HG03095 (cell line): ENCODE measurements around the gene PTPN12.
"Not testable (repeated sequence)": the region's sequence is repeated elsewhere in the genome, so short reads cannot be mapped to it uniquely, and the experiment has no call there.

Source experiments
- ATAC-seq: cut with Tn5 transposase; IDR thresholded peaks from one replicate; pipeline ENCODE4 v1.9.1; 2021; ENCODE audit warnings: moderate library complexity; ENCODE audit not compliant: unreplicated experiment

PTPN12 gene

DNA sequence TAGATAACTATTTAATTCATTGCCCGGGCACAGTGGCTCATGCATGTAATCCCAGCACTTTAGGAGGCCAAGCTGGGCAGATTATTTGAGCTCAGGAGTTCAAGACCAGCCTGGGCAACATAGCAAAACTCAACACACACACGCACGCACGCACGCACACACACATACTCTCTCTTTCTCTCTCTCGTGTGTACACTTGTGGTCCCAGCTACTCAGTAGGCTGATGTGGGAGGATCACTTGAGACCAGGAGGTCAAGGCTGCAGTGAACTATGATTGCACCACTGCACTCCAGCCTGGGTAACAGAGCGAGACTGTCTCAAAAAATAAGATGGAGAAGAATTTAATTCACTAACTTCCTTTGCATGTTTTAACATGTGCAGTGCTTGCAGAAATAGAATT, 38.1 kb downstream of the PTPN12 start:
- no peak for ATAC-seq

DNA sequence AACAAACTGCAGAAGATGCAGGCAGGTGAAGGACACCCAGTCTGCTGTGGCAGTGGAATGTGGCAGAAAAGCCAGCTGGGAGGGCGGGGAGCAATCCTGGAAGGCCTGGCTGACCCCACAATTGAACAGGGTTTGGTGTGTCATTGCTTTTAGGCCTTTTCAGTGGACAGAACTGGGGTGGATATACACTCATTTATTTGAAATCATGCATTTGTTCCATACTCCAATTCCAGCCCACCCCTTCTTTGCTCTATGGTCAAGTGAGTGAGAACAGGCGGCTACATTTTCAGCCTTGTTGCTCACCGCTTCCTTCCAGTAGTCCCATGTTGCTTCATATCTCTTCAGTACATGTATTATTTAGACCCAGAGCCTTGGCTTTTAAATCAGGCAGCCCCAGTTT, 39.8 kb downstream of the PTPN12 start:
- no peak for ATAC-seq

DNA sequence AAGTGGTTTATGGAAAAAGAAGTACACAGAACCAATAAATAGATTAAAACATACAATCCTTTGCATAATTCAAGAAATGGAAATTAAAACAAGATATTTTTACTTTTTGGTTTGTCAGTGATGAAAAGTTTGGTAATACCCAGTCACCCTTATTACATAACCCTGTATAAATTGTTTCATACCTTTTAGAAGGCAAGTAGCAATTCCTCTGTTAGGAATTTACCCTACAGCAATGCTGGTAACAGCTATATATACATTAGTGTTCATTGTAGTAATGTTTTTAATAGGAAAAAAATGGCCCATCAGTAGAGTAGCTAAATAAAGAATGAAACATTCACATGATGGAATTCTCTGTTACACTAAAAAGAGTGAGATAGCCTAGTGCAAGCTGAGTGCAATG, 42.7 kb downstream of the PTPN12 start:
- ATAC-seq, result no peak

DNA sequence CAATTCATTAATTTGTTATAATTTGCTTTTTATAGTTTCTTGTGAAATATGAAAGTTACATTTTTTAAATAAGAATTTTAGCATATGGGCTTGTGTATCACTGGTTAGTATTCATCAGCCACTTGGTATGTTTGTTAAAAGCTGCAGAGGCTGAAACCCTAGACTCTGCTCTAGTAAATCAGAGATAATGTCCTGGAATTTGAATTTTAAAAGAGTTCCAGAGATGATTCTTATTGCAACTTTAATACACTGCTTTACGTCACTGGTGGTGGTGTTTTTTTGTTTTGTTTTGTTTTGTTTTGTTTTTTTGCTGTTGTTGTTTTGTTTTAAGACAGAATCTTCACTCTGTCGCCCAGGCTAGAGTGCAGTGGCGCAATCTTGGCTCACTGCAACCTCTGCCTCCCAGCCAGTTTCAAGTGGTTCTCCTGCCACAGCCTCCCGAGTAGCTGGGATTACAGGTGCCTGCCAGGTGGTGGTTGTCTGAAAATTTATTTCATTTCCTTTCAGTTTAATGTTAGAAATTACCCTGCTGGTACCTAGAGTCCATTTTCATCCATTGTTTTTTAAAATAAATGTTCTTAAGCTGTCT, 43.8 kb downstream of the PTPN12 start:
- no peak for ATAC-seq

DNA sequence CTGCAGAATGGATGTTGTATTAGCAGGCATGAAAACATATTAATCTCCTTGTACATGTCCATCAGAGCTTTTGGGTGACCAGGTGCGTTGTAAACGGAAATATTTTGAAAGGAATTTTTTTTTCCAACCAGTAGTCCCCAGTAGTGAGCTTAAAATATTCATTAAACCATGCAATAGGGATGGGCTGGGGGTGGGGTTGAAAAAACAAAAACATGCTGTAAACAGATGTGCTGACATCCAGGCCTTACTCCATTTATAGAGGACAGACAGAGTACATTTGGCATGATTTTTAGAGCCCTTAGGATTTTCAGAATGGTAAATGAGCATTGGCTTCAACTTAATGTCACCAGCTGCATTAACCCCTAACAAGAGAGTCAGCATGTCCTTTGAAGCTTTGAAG, 50.2 kb downstream of the PTPN12 start:
- ATAC-seq, result no peak

DNA sequence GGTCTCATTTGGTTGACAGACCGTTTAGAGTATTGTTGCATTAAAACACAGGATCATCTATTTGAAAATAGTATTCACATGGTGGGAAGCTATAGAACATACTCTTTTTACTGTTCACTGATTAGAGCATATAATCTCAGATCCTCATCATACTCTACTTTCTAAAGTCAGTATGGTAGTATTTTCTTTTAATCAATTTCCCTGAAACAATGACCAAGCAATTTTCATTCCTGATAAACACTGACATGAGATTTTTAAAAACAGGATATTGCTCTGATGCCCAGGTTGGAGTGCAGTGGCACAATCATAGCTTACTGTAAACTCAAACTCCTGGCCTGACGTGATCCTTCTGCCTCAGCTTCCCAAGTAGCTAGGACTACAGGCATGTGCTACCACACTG, 63.9 kb downstream of the PTPN12 start:
- ATAC-seq, result no peak

DNA sequence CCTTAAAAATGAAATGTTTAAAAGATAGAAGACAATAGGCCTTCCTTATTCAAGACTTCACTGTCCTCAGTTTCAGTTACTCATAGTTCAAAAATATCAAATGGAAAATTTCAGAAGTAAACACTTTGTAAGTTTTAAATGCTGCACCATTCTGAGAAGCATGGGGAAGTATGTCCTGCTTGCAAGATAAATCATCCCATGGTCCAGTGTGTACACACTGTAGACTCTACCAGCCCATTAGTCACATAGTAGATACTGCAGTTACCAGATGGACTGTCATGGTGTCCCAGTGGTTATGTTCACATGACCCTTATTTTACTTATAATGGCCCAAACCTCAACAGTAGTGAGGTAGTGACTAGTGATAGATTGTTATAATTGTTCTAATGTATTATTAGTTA, 69.5 kb downstream of the PTPN12 start:
- no peak for ATAC-seq

DNA sequence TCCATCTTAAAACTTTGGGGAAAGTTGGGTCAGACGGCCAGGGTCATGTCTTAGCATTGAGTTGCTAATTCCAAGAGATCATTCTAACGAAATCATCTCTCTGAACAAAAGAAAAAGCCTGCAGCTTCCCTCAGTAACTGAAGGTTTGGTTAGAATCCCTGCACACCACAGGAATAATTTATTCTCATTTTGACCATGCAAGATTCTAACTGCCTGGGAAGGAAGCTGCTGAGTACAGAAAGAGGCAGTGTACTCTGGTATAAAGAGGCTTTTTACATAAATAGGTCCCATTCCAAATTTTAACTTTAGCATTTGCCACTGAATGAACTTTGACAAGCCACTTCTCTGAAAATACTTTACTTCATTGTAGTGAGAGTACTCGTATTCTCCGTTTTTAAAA, 82.2 kb downstream of the PTPN12 start:
- ATAC-seq, result no peak

DNA sequence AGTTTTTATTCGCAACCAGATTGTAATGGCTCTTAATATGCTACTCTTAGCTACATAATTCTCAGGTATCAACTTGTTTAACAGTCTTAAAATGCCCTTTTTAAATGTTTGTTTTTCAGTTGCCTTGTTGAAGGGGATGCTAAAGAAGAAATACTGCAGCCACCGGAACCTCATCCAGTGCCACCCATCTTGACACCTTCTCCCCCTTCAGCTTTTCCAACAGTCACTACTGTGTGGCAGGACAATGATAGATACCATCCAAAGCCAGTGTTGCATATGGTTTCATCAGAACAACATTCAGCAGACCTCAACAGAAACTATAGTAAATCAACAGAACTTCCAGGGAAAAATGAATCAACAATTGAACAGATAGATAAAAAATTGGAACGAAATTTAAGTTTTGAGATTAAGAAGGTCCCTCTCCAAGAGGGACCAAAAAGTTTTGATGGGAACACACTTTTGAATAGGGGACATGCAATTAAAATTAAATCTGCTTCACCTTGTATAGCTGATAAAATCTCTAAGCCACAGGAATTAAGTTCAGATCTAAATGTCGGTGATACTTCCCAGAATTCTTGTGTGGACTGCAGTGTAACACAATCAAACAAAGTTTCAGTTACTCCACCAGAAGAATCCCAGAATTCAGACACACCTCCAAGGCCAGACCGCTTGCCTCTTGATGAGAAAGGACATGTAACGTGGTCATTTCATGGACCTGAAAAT, 89.7 kb downstream of the PTPN12 start:
- no peak for ATAC-seq

DNA sequence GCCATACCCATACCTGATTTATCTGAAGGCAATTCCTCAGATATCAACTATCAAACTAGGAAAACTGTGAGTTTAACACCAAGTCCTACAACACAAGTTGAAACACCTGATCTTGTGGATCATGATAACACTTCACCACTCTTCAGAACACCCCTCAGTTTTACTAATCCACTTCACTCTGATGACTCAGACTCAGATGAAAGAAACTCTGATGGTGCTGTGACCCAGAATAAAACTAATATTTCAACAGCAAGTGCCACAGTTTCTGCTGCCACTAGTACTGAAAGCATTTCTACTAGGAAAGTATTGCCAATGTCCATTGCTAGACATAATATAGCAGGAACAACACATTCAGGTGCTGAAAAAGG, 90.2 kb downstream of the PTPN12 start:
- no peak for ATAC-seq

DNA sequence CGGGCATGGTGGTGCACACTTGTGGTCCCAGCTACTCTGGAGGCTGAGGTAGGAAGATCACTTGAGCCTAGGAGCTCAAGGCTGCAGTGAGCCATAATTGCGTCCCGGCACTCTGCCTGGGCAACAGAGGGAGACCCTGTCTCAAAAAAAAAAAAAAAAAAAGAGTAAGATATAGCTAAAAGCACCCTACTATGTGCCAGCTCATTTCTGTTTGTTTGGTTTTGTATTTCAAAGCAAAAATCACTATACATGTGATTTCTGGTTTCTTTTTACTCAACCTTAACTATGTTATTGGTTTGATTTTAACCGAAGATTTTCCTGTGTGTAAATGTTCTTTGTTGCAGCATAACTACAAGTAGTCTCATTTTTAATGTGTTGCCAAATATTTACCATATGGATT, 92.7 kb downstream of the PTPN12 start:
- ATAC-seq, result no peak

DNA sequence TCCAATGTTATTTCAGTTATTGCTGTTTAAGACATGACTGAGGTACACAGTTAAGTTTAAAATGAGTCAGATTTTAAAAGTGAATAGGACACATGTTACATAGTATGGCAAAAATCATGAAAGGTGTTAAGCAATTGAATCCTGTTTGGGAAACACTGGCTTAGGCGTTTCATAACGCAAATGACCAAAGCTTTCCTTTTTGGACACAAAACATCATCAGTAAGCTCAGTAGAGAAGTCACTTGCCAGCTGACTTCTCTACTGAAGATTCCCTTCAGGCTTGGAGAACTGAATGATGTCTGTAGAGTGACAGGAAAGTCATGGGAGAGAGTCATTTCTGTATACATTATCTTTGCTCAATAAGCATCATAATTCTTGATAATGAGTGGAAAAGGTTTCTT, 94.7 kb downstream of the PTPN12 start:
- no peak for ATAC-seq

DNA sequence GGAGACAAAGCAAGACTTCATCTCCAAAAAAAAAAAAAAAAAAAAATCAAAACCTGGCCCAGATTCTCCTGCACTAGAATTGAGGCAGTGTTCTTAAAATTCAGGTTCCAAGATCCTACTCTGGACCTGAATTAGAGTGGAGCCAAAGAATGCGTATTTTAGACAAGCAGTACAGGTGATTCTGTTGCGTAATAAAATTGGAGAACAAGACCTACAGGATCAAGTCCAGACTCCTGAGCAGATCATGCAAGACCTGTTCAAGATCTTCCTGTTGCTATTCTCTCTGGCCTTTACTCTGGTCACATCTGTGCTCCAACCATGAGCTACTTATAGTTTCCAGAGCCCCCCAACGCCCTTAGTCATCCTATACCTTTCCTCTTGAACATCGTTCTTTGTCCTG, 107.7 kb downstream of the PTPN12 start:
- ATAC-seq, result no peak

DNA sequence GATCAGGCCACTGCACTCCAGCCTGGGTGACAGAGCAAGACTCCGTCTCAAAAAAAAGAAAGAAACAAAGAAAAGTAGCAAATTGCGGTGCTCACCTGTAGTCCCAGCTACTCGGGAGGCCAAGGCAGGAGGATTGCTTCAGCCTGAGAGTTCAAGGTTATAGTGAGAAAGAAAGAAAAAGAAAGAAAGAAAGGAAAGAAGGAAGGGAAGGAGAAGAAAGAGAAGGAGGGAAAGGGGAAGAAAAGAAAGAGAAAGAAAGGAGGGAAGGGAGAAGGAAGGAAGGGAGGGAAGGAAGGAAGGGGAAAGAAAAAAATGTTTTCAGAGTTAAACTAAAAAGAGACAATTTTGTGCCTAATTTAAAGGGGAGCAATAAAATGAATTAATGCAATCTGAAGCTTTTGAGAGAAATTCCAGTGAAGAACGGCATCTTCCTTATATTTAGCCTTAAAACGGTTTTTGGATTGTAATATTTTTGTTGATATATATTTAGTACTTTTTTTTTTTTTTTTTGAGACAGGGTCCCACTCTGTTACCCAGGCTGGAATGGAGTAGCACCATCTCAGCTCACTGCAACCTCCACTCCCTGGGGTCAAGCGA, 111.7 kb downstream of the PTPN12 start:
- no peak for ATAC-seq

DNA sequence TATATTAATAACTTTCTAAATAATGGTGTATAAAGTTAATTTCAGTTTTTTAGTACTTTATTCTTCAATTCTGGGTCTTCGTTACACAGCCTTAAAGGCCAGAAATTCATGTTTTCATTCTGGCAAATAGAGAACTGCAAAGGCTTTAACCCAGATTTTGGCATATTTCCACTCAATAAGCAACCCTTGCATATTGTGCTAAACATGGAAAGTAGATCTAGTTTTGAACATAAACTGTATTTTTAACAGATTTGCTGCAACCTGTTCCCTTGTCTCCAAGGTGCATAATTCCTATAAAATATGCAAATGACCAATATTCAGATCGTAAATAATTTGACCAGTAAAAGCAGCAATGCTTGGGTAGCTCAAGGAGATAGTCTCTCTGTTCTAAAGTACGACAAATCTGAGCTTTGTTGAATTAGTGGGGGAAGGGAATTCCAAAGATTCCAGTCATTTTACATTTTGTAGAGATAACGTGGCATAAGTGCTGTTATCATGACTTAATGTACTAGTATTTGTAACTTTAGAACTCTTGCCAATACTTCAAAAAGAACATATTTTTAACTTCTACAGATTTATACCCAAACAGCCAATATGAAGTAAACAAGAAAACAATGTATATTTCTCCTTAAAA, 112.7 kb downstream of the PTPN12 start:
- ATAC-seq, result no peak

DNA sequence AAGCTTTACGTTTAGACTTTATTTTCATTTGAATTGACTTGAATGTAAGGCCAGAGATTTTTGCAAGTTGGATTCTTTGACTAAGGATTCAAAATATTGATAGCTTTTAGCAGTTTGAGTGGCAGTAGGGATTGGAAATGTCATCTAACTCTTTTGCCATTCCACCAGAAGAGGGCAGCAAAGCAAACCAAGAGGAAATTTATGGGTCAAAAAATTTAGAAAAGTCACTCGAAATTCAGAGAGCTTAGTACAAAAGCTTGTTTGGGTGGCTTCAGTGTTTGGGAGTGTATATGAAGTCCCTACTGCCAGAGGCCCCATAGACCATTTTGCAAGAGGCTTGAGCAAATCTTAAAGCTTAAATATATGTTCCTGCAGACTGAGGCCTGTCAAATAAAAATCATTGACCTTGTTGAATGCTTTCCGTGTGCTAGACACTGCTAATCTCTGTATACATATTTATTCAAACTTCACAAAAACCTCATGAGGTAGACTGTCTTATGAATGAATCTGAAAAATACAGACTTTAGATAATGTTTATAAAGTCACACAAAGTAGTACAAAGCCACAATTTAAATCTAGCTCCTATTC, 114.6 kb downstream of the PTPN12 start:
- no peak for ATAC-seq

DNA sequence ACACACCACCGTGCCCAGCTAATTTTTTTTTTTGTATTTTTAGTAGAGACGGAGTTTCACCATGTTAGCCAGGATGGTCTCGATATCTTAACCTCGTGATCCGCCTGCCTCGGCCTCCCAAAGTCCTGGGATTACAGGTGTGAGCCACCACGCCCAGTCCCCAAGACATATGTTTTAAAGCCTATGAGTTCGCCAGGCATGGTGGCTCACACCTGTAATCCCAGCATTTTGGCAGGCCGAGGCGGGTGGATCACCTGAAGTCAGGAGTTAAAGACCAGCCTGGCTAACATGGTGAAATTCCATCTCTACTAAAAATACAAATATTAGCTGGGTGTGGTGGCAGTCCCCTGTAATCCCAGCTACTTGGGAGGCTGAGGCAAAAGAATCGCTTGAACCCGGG, 115.7 kb downstream of the PTPN12 start:
- ATAC-seq, result not testable (repeated sequence)

DNA sequence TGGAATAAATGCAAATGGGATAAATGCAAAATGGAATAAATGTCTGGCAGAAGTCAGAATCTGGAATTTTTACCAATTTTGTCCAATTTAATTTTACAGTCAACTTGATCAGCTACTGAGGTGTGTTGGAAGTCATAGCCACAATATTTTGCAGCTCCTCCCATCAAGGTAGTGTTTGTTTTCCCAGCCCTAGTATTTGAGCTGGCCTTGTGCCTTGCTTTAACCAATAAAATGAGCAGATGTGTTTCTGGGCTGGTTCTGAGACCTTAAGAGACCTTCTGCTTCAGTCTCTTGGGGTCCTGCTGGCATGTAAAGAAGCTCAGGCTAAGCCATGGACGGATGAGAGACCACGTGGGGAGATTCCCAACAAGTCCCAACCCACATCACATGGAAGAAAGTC, 116.5 kb downstream of the PTPN12 start:
- ATAC-seq, result no peak

DNA sequence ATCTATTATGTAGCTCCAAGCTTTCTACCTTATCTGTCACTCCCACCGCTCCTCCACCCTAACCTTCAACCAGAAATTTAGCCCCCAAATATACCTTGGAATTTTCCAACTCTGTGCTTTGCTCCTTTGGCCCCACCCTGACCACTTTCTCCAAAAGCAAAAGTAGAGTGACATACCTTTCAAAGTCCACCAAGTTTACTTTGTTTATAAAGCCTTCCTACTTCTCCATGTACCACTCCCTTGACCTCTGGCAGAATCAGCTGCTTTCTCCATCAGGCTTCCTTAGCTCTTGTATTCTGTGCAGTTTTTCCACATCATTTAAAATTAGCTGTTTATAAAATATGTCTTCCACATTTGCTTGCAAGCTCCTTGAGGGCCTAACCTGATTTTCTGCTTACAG, 118.3 kb downstream of the PTPN12 start:
- ATAC-seq, result no peak

DNA sequence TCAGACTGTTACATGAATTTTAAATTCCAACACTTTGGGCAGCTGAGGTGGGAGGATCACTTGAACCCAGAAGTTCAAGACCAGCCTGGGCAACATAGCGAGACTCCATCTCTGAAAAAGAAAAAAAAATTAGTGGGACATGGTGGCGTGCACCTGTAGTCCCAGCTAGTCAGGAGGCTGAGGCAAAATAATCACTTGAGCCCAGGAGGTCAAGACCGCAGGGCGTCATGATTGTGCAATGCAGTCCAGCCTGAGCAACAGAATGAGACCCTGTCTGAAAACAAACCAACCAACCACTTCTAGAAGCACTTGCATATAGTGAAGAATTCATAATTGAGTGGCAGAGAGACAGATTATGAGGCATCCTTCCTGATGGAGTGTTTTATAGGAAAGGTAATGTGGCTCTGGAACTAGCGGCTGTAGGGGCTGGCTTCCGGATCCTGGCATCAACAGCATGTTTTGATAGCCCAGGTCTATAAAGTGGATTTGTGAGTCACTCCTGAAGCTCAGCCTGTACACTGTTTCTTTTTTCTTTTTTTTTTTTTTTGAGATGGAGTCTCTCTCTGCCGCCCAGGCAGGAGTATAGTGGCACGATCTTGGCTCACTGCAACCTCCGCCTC, 118.9 kb downstream of the PTPN12 start:
- no peak for ATAC-seq

DNA sequence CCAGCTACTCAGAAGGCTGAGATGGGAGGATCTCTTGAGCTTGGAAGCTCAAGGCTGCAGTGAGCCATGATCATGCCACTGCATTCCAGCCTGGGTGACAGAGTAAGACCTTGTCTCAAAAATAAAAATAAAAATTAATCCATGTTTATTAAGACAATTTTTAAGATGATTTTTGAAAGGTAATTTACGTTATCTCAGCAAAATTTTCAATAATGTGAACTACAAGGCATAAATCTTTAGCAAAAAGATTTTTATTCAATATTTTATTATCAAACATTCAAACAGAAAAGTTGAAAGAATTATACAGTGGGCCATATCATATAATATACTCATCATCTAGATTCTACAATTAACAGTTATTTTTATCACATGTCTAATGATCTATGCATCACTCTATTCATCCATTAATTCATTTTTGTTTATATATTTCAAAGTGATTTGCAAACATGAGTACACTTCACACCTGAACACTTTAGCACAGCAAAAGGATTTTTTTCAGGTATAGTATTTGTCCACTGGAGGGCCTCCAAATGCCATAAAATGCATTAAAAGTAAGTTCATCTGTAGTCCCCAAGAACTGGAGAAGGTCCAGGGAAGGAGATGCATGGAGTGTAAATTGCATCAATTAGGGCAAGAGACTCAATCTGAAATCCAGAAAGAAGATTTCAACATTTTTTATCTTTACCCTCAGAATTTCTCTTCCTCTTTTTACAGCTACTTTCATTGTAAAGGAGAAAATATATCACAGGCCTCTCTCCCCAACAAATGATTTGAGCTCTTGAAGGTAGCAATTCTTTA, 120.5 kb downstream of the PTPN12 start:
- no peak for ATAC-seq
